ENCODE data around the gene WIPF3. TPM values are rescaled to one million over a fixed set of nuclear protein-coding genes. Genes with fewer than 3 reads are reported as not detected.
A peak's percentile ranks its signal among the peaks of the same experiment; 100 is the strongest.

Gene WIPF3
- total and polyA plus RNA-seq, 8 donors = 1.2 to 11.2 (median 4.0) TPM; not detected in 1

GRCh38 chr7:29865526-29865925, 59.2 kb downstream of the WIPF3 start:
- intact Hi-C loops (cut with DNase I; ENCODE audit: low total_unique reads) = no loop called here
- DNase-seq = peak in 1 of 2 donors; percentile 42
- no peaks in the 10 kb centered on the region for H3K9me3 ChIP-seq
- TF ChIP-seq POLR2AphosphoS5 (IDR thresholded peaks at IDR 0.05) (peak in 1 of 3 donors; percentile 49), EP300 (IDR thresholded peaks at IDR 0.05) (no peak)
- 35 to 56% (median 45%) methylated on average over 4 of the region's 4 CpGs for WGBS, 5 donors
- peaks cover 11 to 34% (median 24%) of the 10 kb centered on the region in 4 donors for H3K4me1 ChIP-seq
- H3K36me3 ChIP-seq = no peaks in the 10 kb centered on the region
- no peak overlapping the region for H3K4me3 ChIP-seq
- H3K27me3 ChIP-seq = no peaks in the 10 kb centered on the region
- peak overlapping the region in 4 of 5 donors; percentile 19 to 38 (median 30) for H3K27ac ChIP-seq

GRCh38 chr7:29866490-29866930, 60.2 kb downstream of the WIPF3 start:
- peak; percentile 54 to 55 for DNase-seq
- H3K27ac ChIP-seq = peak overlapping the region in 4 of 5 donors; percentile 2 to 46 (median 24)

GRCh38 chr7:29871787-29872398, 65.6 kb downstream of the WIPF3 start:
- H3K4me3 ChIP-seq = no peak overlapping the region
- no peaks in the 10 kb centered on the region for H3K9me3 ChIP-seq
- H3K27ac ChIP-seq = no peak overlapping the region
- DNase-seq = no peak
- intact Hi-C loops (cut with DNase I; ENCODE audit: low total_unique reads) = no loop called here
- H3K4me1 ChIP-seq = peaks cover 2 to 6% (median 3%) of the 10 kb centered on the region in 4 donors
- no peaks in the 10 kb centered on the region for H3K36me3 ChIP-seq
- WGBS, 5 donors = 71 to 77% (median 76%) methylated on average over 5 of the region's 5 CpGs
- TF ChIP-seq POLR2AphosphoS5 (IDR thresholded peaks at IDR 0.05) = no peak
- TF ChIP-seq CTCF (IDR thresholded peaks at IDR 0.05) = no peak
- TF ChIP-seq POLR2A (IDR thresholded peaks at IDR 0.05) = no peak
- TF ChIP-seq EP300 (IDR thresholded peaks at IDR 0.05) = no peak
- no peaks in the 10 kb centered on the region for H3K27me3 ChIP-seq

More at GRCh38 chr7:29866490-29866930, 60.2 kb downstream of the WIPF3 start:
- no peak overlapping the region for H3K4me3 ChIP-seq
- intact Hi-C loops (cut with DNase I; ENCODE audit: low total_unique reads) = no loop called here
- no peaks in the 10 kb centered on the region for H3K9me3 ChIP-seq
- H3K36me3 ChIP-seq = no peaks in the 10 kb centered on the region
- H3K4me1 ChIP-seq = peaks cover 11 to 33% (median 24%) of the 10 kb centered on the region in 4 donors
- 44 to 66% (median 59%) methylated on average over 3 of the region's 3 CpGs for WGBS, 5 donors
- no peaks in the 10 kb centered on the region for H3K27me3 ChIP-seq
- no peak for TF ChIP-seq POLR2AphosphoS5 (IDR thresholded peaks at IDR 0.05)
- no peak for TF ChIP-seq POLR2A (IDR thresholded peaks at IDR 0.05)
- no peak for TF ChIP-seq EP300 (IDR thresholded peaks at IDR 0.05)
- TF ChIP-seq CTCF (IDR thresholded peaks at IDR 0.05) = no peak

GRCh38 chr7:29873644-29874294, 67.5 kb downstream of the WIPF3 start:
- H3K4me3 ChIP-seq = no peak overlapping the region
- no peak for DNase-seq
- no peaks in the 10 kb centered on the region for H3K36me3 ChIP-seq
- H3K9me3 ChIP-seq = no peaks in the 10 kb centered on the region
- no peak overlapping the region for H3K27ac ChIP-seq
- no peaks in the 10 kb centered on the region for H3K4me1 ChIP-seq
- 93 to 95% (median 95%) methylated on average over 4 of the region's 4 CpGs for WGBS, 5 donors
- no peaks in the 10 kb centered on the region for H3K27me3 ChIP-seq
- intact Hi-C loops (cut with DNase I; ENCODE audit: low total_unique reads) = no loop called here
- TF ChIP-seq EP300 (IDR thresholded peaks at IDR 0.05) = no peak
- TF ChIP-seq POLR2A (IDR thresholded peaks at IDR 0.05) = no peak
- no peak for TF ChIP-seq POLR2AphosphoS5 (IDR thresholded peaks at IDR 0.05)
- no peak for TF ChIP-seq CTCF (IDR thresholded peaks at IDR 0.05)

All from stomach (tissue), 9 donors.